GM21526 (cell line): ENCODE data around the gene ACIN1.

Experiments used
- ATAC-seq: cut with Tn5 transposase; IDR thresholded peaks from one replicate; pipeline ENCODE4 v1.9.1; 2021; ENCODE audit warnings: moderate library complexity; ENCODE audit not compliant: unreplicated experiment, low FRiP score

The ACIN1 gene

DNA sequence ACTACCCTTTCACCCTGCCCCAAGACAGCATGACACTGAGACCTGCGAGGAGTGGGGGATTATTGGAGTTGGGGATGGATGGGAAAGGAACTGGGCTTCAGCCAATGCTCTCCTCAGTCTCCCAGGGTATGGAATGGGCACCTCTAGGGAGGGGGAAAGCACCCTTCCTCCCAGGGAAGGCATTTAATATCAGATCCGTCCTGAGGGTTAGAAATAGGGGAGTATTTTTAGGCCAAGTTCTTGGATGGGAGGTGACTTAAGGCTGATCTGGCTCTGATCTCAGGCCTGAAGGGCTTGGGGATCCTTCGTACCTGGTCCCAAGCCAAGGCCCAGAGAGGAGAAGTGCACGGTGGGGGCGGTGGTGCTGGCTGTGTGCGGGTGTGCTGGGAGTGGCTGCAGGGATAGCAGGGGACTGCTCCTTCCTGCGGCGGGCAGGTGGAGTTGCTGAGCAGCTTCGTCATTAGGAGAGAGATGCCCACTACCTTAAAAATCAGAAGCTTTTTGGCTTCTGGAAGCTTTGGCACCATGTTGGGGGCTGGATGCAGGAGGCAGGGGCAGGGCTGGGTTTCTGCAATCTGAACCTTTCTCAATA, 31.1 kb upstream of the ACIN1 start:
- no peak for ATAC-seq

DNA sequence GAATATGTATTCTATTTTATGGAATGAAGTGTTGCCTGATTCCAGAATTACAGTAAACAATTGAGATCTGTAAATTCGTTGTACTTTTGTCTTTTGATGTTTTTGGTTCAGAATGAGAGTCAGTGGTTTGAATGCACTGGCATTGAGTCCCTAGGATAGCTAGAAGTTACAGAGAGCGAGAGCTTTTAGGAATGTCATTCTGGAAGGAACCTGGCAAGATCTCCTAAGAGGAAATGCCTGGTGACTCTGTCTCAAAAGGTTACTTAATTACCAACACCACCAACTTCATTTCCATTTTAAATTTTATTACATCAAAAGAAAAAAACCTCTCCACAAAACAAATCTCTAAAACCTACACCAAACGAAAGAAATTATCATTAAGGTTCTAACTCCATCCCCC, 30.1 kb upstream of the ACIN1 start:
- no peak for ATAC-seq

DNA sequence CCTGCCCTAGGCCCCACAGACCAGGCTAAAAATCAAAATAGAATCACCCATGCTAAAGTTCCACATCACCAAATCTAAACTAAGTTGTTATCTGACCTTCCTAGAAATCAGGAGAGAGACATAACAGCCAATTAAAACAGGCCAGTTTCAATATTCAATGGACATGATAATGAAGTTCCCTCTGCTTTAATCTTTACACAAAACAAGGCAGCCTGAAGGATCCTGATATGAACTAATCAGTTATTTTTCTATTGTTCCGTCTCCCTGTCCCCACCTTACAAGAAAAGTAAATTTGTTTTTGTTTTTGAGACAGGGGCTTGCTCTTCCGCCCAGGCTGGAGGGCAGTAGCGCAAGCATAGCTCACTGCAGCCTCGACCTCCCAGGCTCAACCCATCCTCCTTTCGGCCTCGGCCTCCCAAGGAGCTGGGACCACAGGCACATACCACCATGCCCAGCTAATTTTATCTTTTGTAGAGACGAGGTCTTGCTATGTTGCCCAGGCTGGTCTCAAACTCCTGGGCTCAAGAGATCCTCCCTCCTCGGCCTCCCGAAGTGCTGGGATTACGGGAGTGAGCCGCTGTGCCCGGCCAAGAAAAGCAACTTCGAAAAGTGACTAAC, 29.5 kb upstream of the ACIN1 start:
- ATAC-seq, result no peak

DNA sequence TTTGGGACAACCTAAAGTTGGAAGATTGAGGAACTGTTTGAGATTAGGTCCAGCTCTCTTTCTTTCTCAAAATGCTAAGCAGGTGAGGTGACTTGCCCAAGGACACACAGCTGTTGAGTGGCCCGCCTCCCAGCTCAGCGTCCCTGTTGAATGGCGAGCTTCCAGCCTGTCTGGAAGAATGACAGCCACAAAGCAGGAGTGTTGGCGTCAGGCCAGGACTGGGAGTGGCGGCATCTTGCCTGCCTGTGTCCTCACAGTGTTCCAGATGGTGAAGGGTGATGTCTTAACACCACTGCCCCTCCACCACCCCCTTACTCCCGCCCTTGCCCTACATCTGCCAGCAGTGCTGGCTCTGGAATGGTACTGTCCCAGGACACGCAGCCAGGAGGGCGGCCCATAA, 28.5 kb upstream of the ACIN1 start:
- no peak for ATAC-seq

DNA sequence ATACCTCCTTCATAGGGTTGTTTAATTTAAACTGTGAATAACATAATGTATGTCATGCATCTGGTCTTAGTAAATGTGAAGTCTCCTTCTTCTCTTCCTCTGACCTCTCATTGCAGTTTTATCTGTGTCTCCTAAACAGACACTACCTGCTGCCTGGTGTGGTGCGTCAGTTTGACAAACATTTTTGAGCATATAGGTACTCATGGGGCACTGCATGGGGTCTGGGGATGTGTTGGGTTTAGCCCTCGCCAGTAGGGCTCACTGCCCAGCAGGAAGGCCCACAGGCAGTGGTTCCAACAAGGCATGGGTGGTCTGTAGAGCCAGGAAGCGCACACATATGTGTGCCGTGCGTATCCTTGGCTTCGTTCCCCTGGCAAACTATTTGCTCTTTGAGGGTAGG, 27.1 kb upstream of the ACIN1 start:
- no peak for ATAC-seq

DNA sequence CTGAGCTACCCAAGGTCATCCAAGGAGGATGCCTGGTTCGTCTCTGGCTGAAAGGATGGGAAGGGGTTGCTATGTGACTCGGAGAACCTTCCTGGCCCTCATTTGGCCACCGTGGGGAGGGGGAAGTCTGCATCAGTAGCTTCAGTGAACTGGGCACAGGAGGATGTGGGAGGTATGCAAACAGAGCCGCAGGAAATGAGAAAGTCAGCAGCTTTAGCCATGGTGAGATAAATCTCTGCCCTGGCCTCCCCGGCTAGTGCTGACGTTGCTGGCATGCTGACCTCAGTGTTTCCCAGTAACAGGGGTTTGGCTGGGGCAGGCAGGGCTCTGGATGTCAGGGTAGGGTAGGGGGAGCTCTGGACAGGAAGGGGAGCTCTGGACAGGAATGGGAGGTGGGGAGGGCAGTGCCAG, 26.4 kb upstream of the ACIN1 start:
- ATAC-seq, result no peak

DNA sequence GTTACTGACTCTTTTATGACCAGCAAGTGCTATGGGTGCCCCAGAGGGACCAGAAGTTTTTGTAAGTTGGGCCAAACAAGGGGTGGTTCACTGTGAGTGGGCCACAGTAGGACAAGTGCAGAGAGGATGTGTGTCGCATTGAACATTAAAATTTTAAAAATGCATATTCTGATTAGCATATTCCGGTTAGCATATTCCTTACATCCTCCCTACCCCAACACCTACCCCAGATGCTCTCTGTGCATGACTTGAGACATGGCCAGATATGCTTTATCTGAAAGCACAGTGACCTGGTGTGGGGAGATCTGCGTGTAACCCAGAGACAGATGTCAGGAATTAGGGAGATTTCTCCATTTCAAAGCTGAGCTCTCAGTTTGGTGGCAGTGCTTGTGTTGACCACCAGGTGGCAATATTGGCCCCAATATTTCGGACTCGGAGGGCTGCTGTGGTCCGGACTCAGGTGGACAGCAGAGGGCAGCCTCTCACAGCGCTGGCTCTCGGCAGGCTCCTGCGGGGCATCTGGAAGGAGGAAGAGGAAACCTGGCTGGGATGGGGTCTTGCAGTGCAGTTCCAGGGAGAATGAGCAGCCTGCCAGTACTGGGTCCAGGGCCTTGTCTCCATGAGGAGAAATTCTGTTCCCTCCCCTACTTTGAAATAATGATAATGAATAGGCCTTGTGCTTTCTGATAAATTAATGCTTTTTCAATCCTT, 25.8 kb upstream of the ACIN1 start:
- ATAC-seq, result peak; percentile 72

DNA sequence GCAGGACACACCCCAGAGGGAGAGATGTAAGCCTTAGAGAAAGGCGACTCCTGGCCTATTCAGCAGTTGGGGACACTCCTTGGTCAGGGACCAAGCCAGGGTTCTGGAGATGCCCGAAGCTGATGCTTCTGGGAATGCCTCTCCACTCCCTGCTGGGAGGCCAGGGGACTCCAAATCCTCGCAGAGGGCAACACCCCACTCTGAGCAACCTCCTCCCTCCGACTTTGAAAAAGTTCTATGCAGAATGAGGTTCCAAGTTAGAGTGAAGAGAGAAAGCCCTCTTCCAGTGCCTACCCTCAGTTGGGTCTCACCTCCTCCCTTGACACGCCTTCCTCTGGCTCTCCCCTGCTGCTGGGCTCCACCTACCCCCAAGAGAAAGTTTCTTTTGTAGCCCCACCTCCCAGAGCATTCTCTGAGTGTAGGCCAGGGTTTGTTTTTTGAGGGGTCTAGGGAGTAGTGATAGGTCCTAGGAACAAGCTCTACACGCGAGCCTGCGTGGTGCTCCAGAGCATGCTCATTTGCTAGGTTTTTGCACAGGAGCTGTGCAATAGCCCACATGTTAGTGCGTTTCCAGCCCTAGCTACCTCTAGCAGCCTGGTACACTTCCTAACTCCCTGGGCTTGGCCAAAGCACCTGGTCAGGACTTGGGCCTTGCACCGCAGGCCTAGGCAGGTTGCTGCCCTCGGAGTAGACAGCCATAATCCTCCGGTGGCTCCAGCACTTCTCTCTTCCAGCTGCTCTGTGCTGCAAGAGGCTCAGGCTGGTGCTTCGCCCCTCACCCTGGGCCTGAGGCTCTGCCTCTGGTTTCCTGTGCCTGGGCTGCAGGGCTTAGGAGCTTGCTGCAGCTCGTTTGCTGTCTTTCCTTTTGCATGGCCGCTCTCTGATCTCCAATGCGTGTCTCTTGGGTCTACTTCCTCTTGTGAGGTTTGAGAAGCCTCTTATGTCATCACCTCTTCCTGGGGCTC, 24.7 kb upstream of the ACIN1 start:
- no peak for ATAC-seq

DNA sequence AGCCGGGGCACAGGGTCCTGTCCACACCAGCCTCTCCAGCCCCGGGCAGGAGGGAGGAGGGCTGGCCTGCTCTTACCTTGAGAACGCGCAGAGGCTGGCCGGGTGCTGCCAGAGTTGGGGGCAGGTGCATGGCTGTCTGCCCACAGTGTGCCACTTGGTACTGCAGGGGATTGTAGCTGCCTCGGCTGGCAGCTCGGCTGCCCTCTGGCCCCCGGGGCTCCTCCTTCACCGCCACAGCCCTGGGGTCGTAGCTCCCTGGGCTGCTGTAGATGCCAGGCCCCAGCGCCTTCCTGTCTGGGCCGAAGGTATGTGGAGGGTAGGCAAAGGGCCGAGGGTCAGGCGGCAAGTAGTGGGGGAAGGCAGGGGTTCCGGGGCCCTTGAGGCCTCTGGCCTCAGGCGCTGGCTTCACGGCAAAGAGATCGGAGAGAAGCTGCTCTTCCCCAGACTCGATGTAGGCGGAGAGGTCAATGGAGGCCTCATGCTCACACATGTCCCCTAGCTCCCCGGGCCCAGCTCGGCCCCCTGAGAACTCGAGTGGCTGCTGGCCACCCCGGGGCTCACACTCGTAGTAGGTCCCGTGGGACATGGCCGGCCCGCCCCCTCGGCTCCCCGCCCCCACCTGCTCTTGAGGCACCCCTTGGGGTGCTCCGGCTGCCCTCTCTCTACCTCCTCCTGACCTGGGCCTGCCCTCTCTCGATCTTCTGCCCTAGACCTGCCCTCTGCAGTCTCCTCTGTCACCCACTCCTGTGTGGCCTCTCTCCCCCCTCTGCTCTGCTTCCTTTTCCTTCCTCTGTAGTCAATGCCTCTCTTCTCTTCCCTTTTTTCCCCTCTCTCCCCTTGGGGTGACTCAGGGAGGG, 23.8 kb upstream of the ACIN1 start, which contains the start of gene CEBPE:
Gene CEBPE (minus strand): TSS at position 750 of the 857 bp plus-strand sequence. CDS start 164 bp downstream, at position 586.
- no peak for ATAC-seq

DNA sequence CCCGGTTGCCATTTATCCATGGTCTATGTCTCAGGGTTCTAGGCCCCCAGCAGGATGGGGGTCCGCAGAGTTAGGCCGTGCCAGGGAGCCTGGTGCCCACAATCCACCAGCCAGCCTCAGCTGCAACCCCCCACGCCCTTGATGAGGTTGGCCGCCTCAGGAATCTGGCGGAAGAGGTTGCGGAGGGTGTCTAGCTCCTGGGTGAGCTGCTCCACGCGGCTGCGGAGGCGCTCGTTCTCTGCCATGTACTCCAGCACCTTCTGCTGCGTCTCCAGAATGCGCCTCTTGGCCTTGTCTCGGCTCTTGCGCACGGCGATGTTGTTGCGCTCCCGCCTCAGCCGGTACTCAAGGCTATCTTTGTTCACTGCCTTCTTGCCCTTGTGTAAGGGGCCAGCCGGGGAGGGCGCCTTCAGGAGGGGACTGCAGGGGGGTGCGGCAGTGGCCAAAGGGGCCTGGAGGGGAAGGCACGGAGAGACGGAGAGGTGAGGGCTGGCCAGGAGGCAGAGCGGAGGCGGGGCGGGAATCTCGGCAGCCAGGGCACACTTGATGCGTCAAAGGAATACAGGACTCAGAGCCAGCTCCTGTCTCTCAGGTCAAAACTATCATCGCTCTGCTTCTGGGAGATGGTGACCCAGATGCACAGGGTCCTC, 22.6 kb upstream of the ACIN1 start:
- ATAC-seq, result no peak

DNA sequence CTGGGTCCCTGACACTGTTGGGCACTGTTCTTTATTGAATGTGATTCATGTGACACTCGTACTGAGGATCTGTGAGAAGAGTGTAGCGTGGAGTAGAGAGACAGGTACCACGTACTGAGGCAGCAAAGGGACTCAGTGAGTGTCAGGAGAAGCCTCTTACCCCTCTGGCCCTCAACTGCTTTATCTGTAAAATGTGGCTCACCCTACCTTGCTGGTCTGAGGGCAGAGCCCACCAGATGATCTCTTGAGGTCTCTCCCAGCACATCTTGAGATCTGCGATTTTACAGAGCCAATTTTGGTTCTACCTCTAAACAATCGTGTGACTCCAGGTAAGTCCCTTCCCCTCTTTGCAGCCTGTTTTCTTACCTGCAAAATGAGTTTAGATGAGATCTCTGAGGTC, 21.0 kb upstream of the ACIN1 start:
- no peak for ATAC-seq

DNA sequence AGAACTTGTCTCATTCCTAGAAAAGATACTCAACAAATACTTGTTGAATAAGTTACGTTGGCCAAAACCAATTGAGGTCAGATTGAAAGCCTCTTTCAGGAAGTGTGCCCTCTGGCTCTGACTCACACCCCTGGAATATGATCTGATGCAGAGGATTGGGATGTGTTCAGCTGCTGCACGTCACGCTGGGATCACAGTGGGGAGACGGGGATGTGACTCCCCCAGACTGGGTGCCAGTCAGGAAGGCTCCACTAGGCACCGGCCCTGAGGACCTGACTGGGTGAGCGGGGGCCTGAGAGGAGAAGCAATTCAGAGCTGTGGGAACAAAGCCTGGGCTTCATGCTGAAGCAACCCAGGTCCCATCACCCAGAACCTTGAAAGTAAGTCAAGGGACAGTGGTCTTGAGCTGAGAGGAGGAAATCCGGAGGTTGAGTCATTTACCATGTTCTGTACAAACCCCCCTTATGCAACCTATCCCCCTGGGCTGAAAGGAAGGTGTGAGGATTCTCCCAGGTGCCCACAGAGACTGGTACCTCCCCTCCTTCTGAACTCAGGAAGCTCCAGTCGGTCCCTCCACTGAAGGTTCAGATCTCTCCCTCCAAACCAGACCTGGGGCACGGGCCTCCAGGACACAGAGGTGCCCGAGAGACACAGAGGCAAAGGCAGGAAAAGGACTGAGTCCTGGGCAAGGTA, 20.2 kb upstream of the ACIN1 start:
- ATAC-seq, result no peak

DNA sequence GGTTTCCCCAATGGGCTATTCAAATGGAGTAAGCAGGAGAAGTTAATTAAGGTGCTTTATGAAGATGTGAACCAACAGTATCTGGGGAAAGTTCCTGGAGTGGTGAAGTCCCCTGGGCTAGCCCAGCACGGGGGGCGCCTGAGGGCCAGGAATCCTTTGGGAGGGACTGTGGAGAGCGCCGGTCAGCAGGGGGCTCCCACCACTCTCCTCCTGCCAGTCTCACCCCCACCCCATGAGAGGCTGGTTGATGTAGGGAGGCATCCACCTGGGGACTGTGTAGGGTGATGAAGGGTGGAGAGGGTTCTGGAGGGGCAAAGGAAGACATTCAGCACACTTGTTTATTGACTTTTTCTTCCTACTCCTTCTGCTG, 19.7 kb upstream of the ACIN1 start:
- no peak for ATAC-seq

DNA sequence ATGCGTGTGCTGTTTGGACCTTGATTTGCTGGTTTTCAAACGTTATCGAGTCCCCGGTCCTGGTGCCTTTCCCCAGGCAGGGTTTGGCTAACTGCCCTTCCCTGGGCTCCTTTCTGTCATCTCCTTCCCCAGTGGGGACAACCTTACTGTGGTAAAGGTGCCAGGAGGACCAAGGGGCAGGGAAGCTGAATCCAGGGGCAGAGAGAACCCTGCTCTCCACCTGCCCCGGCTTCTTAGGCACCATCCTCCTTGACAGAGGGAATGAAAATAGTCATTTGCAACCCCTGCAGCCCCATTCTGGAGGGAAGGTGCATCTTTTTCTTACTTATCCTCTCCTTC, 19.2 kb upstream of the ACIN1 start:
- ATAC-seq, result no peak

DNA sequence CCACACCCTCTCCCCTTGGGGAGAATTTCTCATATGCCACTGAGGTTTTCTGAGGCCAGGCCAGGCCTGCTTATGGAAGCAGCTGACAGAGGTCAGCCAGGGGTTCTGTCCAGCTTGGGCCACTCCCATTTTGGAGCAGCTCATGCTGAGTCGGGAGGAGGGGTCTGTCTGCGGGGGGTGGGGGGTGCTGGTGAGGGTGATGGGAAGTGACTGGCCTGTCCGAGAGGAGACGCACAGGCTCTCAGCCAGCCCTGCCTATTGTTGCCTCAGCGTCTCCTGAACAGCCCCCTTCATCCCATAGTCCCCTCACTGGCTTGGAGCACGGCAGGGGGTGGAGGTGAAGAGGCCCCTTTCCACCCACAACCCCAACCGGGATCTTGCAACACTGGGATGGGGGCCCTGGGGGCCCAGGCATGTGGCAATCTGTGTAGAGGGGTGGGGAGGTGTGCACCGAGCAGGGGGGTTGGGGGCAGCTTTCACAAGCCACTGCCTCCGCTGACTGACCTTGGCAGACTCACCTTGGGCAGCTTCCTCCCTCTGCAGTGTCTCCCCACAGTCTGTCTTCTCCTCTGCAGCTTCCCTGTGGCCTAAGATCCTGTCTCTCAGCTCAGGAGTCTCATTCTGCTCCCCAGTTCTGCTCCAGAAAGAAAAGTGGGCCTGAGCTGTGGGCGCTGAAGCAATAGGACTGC, 18.6 kb upstream of the ACIN1 start:
- no peak for ATAC-seq

DNA sequence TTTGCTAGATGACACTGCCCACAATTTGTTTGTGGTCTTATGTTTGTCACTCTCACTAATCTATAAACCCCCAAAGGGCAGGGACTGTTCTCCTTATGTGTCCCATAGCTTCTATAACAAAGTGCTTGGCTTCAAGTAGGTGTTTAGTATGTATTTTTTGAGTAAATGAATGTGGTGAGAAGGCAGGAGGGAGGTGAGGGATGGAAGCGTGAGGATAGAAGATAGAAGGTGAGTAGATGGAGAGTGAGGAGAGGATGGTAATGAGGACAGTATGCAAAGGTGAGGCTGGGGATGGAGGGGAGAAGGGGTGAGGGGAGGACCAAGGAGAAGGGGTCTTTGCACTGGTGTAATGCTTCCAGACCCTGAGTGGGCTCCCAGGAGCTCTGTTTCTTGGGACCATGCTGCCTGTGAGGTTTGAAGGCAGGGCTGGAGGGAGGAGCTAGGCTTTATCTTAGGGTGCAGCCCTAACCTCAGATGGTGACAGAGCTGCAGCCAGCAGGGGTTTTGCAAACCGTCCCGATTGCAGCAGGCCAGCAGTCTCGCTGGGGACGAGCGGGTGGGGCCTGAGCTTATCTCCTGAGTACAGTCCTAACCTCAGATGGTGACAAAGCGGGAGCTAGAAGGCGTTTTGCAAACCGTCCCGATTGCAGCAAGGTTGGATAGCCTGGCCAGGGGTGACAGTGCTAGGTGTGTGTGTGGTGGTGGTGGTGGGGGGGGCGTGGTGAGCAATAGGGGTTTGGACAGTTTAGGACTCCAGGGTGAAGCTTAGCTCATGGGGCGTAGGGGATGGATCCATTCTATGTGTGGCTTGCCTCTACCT, 17.6 kb upstream of the ACIN1 start:
- ATAC-seq, result no peak

DNA sequence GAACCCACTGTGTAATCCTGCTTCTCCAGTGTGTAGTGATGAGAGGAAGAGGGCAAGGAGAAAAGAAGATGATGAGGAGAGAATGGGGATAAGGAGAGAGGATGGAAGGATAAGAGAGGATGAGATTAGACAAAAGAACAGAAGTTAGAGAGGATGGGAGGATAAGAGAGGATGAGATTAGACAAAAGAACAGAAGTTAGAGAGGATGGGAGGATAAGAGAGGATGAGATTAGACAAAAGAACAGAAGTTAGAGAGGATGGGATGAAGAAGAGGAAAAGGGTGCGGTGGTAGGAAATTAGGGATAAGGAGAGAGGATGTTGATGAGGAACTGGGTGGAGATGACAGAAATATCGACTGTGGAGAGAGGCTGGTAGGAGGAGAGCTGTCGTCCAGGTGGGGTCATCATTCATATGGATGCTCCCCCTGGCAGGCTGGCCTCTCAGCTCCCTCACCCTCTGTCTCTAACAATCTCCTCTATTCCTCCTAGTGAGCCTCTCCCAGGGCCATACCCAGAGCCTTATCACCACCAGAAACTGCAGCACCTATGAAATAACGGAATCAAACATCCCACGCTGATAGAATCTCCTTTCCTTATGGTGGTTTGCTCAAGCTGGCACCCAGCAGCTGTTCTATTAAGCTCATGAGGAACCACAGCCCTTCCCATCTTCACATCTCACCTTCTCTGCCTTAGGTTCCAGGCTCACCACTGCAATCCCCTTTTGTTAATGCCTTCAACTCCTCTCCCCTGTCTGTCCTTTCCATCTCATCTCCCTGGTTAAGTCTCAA, 15.8 kb upstream of the ACIN1 start:
- ATAC-seq, result no peak
